HepG2 (cell line): ENCODE data around the gene DNM1. TPM values are rescaled to one million over a fixed set of nuclear protein-coding genes. Genes with fewer than 3 reads are reported as not detected.
A peak's percentile ranks its signal among the peaks of the same experiment; 100 is the strongest.

Experiments used
- ATAC-seq: fragments of 200-7000 bp; cut with Tn5 transposase; 3 replicates; pipeline ENCODE4 v1.9.1; 2020; ENCODE audit warnings: mild to moderate bottlenecking, moderate library complexity
- BruUV-seq: library from RNA; stranded (reverse); fragments of 400-500 nt; replicated peaks from 2 replicates; lab custom pipeline; 2021; lab: Mats Ljungman, UMichigan
- CTCF ChIA-PET: fragments of 300-600 bp; formaldehyde crosslinking; extraction: SDS; loops from one replicate; lab custom pipeline; 2021; ENCODE audit warnings: low total read pairs, inconsistent platforms, low intra/inter-chr PET ratio; lab: Yijun Ruan, JAX
- POLR2A ChIA-PET: fragments of 350-600 bp; sonication (Branson Sonifier 250); formaldehyde crosslinking; loops from one replicate; lab custom pipeline; 2020; ENCODE audit warnings: antibody characterized with exemption, inconsistent platforms; lab: Yijun Ruan, JAX
- DNase-seq: peaks from one replicate; pipeline ENCODE4 v3.0.0-alpha.2; 2015; ENCODE audit warnings: low spot score
- FAIRE-seq: peaks from 3 replicates; lab custom pipeline; 2011; peaks lifted over from hg19 to GRCh38; lab: Jason Lieb, UNC
- H2AFZ ChIP-seq: one replicate; pipeline ENCODE4 v1.6.1; 2011; ENCODE audit warnings: low read length, inconsistent platforms
- H3K27ac ChIP-seq: fragments of 300-600 bp; 3 replicates; pipeline ENCODE4 v1.8.0; 2011; ENCODE audit warnings: mixed run types, mild to moderate bottlenecking, mixed read lengths, low read length, inconsistent platforms; ENCODE audit not compliant: insufficient read depth; ENCODE audit errors: extremely low read length
- H3K27me3 ChIP-seq, 2 experiments: fragments of 200-600 bp in 1 of 2; 2 replicates in 1 of 2; 3 replicates in 1 of 2; pipeline versions ENCODE4 v1.6.0 to v1.8.0; 2011; ENCODE audit warnings: low read length in 2 of 2, mild to moderate bottlenecking in 2 of 2, moderate library complexity in 2 of 2, inconsistent platforms in 1 of 2; ENCODE audit not compliant: insufficient read depth in 2 of 2, control insufficient read depth in 1 of 2
- H3K36me3 ChIP-seq, 2 experiments: fragments of 200-600 bp in 1 of 2; replicated peaks in 1 of 2; 2 replicates in 1 of 2; 3 replicates in 1 of 2; pipeline versions ENCODE4 v1.5.1 to v1.8.0; 2011; ENCODE audit warnings: low read length in 2 of 2, inconsistent platforms in 1 of 2; ENCODE audit not compliant: insufficient read depth in 2 of 2, control insufficient read depth in 1 of 2
- H3K4me1 ChIP-seq: 2 replicates; pipeline ENCODE4 v1.5.1; 2012; ENCODE audit warnings: low read length, inconsistent platforms; ENCODE audit not compliant: insufficient read depth
- H3K4me2 ChIP-seq: 2 replicates; pipeline ENCODE4 v1.6.0; 2011; ENCODE audit warnings: low read depth, low read length, inconsistent platforms
- H3K4me3 ChIP-seq, 3 experiments: fragments of 200-600 bp in 1 of 3; sonication (generic), shearing (Covaris generic) in 1 of 3; replicated peaks in 1 of 3; 2 replicates each; pipeline ENCODE4 v1.5.1; 2011 to 2016; ENCODE audit warnings: low read length in 3 of 3, inconsistent platforms in 2 of 3, low read depth in 2 of 3, mild to moderate bottlenecking in 2 of 3, control low read depth in 1 of 3, mixed read lengths in 1 of 3; ENCODE audit not compliant: insufficient read depth in 1 of 3
- H3K79me2 ChIP-seq: one replicate; pipeline ENCODE4 v1.6.1; 2011; ENCODE audit warnings: low read length, inconsistent platforms; ENCODE audit not compliant: insufficient read depth
- H3K9ac ChIP-seq: 2 replicates; pipeline ENCODE4 v1.6.0; 2011; ENCODE audit warnings: mild to moderate bottlenecking, low read depth, low read length, inconsistent platforms; ENCODE audit not compliant: insufficient read depth
- H3K9me3 ChIP-seq: 2 replicates; pipeline ENCODE4 v1.5.1; 2012; ENCODE audit warnings: mild to moderate bottlenecking, low read length
- H4K20me1 ChIP-seq: 2 replicates; pipeline ENCODE4 v1.6.0; 2011; ENCODE audit warnings: inconsistent platforms, mild to moderate bottlenecking, low read length, moderate library complexity; ENCODE audit not compliant: insufficient read depth
- MAFF ChIP-seq: IDR thresholded peaks from 2 replicates; pipeline ENCODE4 v1.6.1; 2011; ENCODE audit warnings: low read depth, low read length, improper control_type of control experiment
- MAFK ChIP-seq, 2 experiments: IDR thresholded peaks in 1 of 2; conservative IDR thresholded peaks in 1 of 2; 2 replicates each; pipeline ENCODE4 v1.6.1; 2011; ENCODE audit warnings: improper control_type of control experiment in 2 of 2, low read length in 2 of 2
- RORA ChIP-seq: sonication (generic); formaldehyde crosslinking; IDR thresholded peaks from 2 replicates; pipeline ENCODE4 v1.5.0; 2020; ENCODE audit warnings: mild to moderate bottlenecking, missing genetic modification reagents, moderate library complexity
- ZNF3 ChIP-seq: IDR thresholded peaks from 2 replicates; pipeline ENCODE4 v1.7.0; 2017; ENCODE audit warnings: inconsistent platforms
- ZNF30 ChIP-seq: sonication (generic); formaldehyde crosslinking; IDR thresholded peaks from 2 replicates; pipeline ENCODE4 v1.5.0; 2020; ENCODE audit warnings: mild to moderate bottlenecking, missing genetic modification reagents
- WGBS: methylation state at CpG from one replicate; pipeline ENCODE4 v1.1.6; 2017; ENCODE audit warnings: low lambda C conversion rate; 5-methylcytosine and 5-hydroxymethylcytosine counted together
- in situ Hi-C: cut with HindIII; loops from 2 replicates; pipeline ENCODE4 v1.10.0; 2017; ENCODE audit warnings: low pct_unique_long_range_greater_than_20kb; ENCODE audit not compliant: extremely low pct_ligation_motif_present
- intact Hi-C: fragments of 100-400 bp; cut with micrococcal nuclease; formaldehyde crosslinking; loops from one replicate; pipeline ENCODE4 v1.10.0; 2022; ENCODE audit not compliant: unreplicated experiment
- polyA plus RNA-seq, 8 experiments: library from polyadenylated mRNA; depleted of rRNA in 3 of 8; stranded (reverse) in 7 of 8; unstranded in 1 of 8; fragments of >200 nt; fragmentation: Illumina TruSeq in 4 of 8; extraction: Trizol in 4 of 8; gene quantifications; 2 replicates each; pipeline versions ENCODE4 v1.2.1 to v1.2.3, GENCODE V29; 2011 to 2016; ENCODE audit warnings: low read depth in 4 of 8, missing spikeins in 1 of 8, mixed read lengths in 1 of 8; ENCODE audit not compliant: insufficient read depth in 1 of 8
- total RNA-seq, 5 experiments: library from RNA; depleted of rRNA; stranded (reverse); fragments of >200 nt; fragmentation: Illumina TruSeq; extraction: Trizol; gene quantifications; 2 replicates each; pipeline ENCODE4 v1.2.3, GENCODE V29; 2016; ENCODE audit warnings: low read depth in 1 of 5
- TF ChIP-seq, protein P1 (sequence below): sonication (generic); formaldehyde crosslinking; IDR thresholded peaks from 2 replicates; pipeline ENCODE4 v1.4.0; 2020; ENCODE audit warnings: mild to moderate bottlenecking, missing genetic modification reagents

The DNM1 gene
- total and polyA plus RNA-seq, 2 of the 13 experiments (the other 11 are each of a cell fraction or from before 2014, with no cell fraction given): 0.13 to 0.58 TPM

DNA sequence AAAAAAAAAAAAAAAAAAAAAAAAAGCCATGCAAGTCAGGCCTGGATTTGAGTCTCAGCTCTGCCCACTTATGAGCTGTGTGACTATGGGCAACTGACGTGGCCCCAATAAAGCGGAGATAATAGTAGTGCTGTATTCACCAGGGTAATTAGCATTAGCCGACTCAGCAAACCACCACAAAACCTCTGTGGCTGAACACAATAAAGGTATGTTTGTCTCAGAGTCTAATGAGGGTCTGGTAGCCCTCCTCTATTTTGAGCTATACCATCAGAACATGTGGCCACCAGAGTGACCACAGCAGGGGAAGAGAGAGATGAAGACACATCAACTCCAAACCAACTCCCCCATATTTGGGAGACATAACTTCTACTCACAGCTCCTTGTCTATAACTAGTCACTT, 88.8 kb downstream of the DNM1 start:
- BruUV-seq: no TSS peak
- Histone ChIP-seq H3K4me3 (no peak overlapping the region), H3K79me2 (no peaks in the 10 kb centered on the region), H3K9ac (no peak overlapping the region), H3K27me3 (no peaks in the 10 kb centered on the region; a peak in 2 of 5 replicates), H4K20me1 (no peaks in the 10 kb centered on the region), H3K27ac (no peak overlapping the region), H3K4me1 (peaks cover 21% of the 10 kb centered on the region), H3K4me2 (no peak overlapping the region), H3K9me3 (no peaks in the 10 kb centered on the region), H2AFZ (no peak overlapping the region), H3K36me3 (0 out of 5 replicates have a peak, but pooled peaks cover 0 to 5% of the 10 kb centered on the region in 2 experiments)
- WGBS: 100% methylated on average over 3 of the region's 3 CpGs
- ATAC-seq: no peak
- FAIRE-seq: no peak
- DNase-seq: no peak
- intact Hi-C loops: no loop called here
- TF ChIP-seq, protein P1, sequence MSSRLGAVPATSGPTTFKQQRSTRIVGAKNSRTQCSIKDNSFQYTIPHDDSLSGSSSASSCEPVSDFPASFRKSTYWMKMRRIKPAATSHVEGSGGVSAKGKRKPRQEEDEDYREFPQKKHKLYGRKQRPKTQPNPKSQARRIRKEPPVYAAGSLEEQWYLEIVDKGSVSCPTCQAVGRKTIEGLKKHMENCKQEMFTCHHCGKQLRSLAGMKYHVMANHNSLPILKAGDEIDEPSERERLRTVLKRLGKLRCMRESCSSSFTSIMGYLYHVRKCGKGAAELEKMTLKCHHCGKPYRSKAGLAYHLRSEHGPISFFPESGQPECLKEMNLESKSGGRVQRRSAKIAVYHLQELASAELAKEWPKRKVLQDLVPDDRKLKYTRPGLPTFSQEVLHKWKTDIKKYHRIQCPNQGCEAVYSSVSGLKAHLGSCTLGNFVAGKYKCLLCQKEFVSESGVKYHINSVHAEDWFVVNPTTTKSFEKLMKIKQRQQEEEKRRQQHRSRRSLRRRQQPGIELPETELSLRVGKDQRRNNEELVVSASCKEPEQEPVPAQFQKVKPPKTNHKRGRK (CRISPR knock-in tag): no peak
- TF ChIP-seq MAFK (conservative IDR thresholded peaks at IDR 0.05 in 1 of 2, IDR thresholded peaks at IDR 0.05 in 1 of 2; ENCODE audit: low read length in 2 of 2) (peak; percentile 77 to 89), MAFF (peak; percentile 75)
- ChIA-PET CTCF (no interaction called here), POLR2A (interaction anchor here (0.6 to 2.3 kb wide), 2 partner anchors 16 to 58 kb away, joined by 3 to 5 read pairs; partner anchors contain the start of genes GOLGA2 and SWI5)
- in situ Hi-C loops: no loop called here

DNA sequence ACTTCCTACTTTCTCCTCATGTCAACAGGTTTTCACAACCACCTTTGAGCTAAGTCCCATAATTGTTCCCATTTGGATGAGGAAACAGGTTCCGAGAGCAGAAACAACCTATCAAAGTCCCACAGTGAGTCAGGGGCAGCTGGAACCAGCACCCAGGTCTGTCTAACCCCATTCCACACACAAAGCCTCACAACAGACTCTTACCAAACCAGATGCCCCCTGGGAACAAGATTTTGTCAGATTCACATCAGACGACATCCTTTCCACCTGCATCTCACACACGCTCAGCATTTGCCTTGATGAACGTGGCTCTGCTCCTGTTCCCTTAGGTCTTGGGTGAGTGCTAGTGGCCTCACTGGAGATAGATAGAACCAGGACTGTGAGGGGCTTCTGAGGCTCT, 89.9 kb downstream of the DNM1 start:
- POLR2A ChIA-PET: no interaction called here
- FAIRE-seq: no peak
- no peaks in the 10 kb centered on the region for H3K79me2 ChIP-seq
- H3K4me2 ChIP-seq: no peak overlapping the region
- ATAC-seq: no peak
- no peak overlapping the region for H3K27ac ChIP-seq
- DNase-seq: no peak
- H4K20me1 ChIP-seq: no peaks in the 10 kb centered on the region
- H3K9me3 ChIP-seq: no peaks in the 10 kb centered on the region
- CTCF ChIA-PET: no interaction called here
- BruUV-seq: no TSS peak
- no peak overlapping the region for H3K4me3 ChIP-seq
- TF ChIP-seq RORA (CRISPR knock-in tag) (no peak), ZNF30 (no peak), ZNF3 (CRISPR knock-in tag) (no peak)
- intact Hi-C loops: no loop called here
- in situ Hi-C loops: no loop called here
- H3K27me3 ChIP-seq: no peaks in the 10 kb centered on the region; a peak in 2 of 5 replicates
- H3K9ac ChIP-seq: no peak overlapping the region
- 0 out of 5 replicates have a peak, but pooled peaks cover 0 to 5% of the 10 kb centered on the region in 2 experiments for H3K36me3 ChIP-seq
- WGBS: 94% methylated on average over 4 of the region's 4 CpGs
- peaks cover 30% of the 10 kb centered on the region for H3K4me1 ChIP-seq
- H2AFZ ChIP-seq: no peak overlapping the region
